Transverse colon (tissue), 3 donors: ENCODE measurements around the gene CARMIL1.

Source experiments
- CTCF ChIP-seq, 5 experiments: fragments of 200-600 bp in 3 of 5; fragments of 450-650 bp in 2 of 5; sonication (generic) in 3 of 5; IDR thresholded peaks; 1 replicate in 2 of 5; 2 replicates in 3 of 5; pipeline ENCODE4 v1.5.1; 2016 to 2017; ENCODE audit warnings: antibody characterized with exemption in 5 of 5, inconsistent platforms in 3 of 5, mild to moderate bottlenecking in 2 of 5, moderate library complexity in 1 of 5
- EP300 ChIP-seq: sonication (generic); formaldehyde crosslinking; IDR thresholded peaks from one replicate; pipeline ENCODE4 v1.6.1; 2017; ENCODE audit warnings: antibody characterized with exemption, low read depth

DNA sequence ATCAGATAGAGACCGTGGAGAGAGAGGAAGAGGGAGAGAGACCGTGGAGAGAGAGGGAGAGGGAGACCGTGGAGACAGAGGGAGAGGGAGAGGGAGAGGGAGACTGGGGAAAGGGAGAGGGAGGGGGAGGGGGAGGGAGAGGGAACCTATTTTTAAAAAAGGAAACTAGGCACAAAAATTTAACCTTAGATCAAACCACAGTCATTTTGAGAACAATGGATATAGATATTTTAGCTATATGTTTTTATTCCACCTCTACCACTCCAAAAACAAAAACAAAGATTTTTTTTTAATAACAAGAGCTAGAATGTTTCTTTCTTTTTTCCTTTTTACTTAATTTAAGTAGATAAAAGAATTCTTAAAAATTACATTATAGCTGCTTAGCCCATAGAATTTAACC is 307.8 kb downstream of the CARMIL1 start:
- no peak for TF ChIP-seq CTCF (IDR thresholded peaks at IDR 0.05)
- TF ChIP-seq EP300: no peak
